ENCODE data around the gene LRSAM1.

LRSAM1 gene

DNA sequence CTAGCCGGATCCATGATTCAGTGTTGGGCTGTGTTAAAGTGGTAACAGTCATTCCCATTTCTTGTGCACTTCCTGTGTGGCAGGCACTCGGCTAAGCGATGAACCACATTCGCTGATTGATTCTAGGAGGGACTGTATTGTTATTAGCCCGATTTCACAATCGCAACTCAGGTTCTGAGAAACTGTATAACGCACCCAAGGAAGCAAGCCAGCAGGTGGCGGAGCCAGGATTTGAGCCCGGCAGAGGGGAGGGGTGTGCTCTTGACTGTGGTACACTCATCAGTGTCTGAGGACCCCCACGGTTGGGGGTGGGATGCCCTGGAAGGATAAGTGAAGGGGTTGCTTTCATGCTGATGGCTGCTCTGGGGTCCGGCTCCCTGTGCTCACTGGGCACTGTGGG, 34.7 kb downstream of the LRSAM1 start:
- H3K4me3 ChIP-seq (replicated peaks in 1 of 2; ENCODE audit: low read depth in 2 of 2, low read length in 2 of 2): no peak overlapping the region
- DNase-seq (ENCODE audit: low read depth in 2 of 2): no peak
- TF ChIP-seq CTCF (IDR thresholded peaks at IDR 0.05; ENCODE audit: low read depth, low read length): no peak

DNA sequence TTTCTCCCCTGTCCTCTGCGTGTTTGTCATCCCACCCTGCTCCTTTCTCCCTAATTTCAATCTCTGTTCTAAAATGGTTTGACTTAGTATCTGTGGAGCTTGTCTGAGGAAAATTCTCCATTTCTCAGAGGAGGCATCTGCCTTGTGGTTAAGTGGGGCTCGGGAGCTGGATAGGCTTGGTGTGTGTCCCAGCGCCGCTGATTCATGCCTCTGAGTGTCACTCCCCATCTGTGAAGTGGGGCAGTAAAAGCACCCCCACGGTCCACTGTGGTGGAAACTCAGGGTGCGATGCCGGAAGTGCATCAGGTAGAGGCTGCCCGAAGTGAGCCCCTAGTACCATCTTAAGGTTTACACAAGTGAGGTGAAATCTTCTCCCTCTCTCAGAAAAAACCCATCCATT, 37.6 kb downstream of the LRSAM1 start:
- H3K4me3 ChIP-seq (replicated peaks in 1 of 2; ENCODE audit: low read depth in 2 of 2, low read length in 2 of 2): no peak overlapping the region
- TF ChIP-seq CTCF (IDR thresholded peaks at IDR 0.05; ENCODE audit: low read depth, low read length): no peak
- no peak for DNase-seq (ENCODE audit: low read depth in 2 of 2)

GRCh38 chr9:127489471-127490115, 38.3 kb downstream of the LRSAM1 start:
- no peak overlapping the region for H3K4me3 ChIP-seq (replicated peaks in 1 of 2; ENCODE audit: low read depth in 2 of 2, low read length in 2 of 2)
- peak; percentile 5 for TF ChIP-seq CTCF (IDR thresholded peaks at IDR 0.05; ENCODE audit: low read depth, low read length)
- DNase-seq (ENCODE audit: low read depth in 2 of 2): no peak

DNA sequence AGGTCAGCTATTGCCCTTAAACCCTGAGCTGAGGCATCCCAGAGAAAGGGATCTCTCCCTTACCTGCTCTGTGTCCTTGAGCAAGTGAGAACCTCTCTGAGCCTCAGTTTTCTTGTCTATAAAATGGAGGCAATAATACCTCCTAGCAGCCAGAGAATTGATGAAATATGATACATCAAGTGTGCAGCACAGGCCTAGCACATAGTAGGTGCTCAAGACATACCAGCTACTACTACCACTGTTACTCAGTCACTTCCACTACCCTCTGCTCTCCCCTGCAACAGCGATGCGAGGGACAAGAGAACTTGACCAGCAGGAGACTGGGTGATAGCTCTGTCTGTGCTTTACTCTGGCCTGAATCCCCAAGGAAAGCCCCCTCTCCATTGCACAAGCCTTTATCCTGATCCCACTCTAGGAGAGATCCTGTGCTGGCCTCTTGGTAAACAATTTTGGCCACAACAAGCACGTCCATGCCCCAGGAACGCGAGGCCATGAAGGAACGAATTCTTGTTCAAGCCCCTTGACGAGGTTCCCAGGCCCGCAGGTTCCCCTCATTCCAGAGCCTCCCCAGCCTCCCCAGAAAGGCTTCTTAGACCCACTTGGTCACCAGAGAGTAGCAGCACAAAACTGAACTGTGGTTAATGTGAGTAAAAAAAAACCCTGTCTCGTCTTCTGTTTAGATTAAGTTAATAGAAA, 39.4 kb downstream of the LRSAM1 start:
- H3K4me3 ChIP-seq (replicated peaks in 1 of 2; ENCODE audit: low read depth in 2 of 2, low read length in 2 of 2): no peak overlapping the region
- DNase-seq (ENCODE audit: low read depth in 2 of 2): no peak
- no peak for TF ChIP-seq CTCF (IDR thresholded peaks at IDR 0.05; ENCODE audit: low read depth, low read length)

- DNase-seq (ENCODE audit: low read depth in 2 of 2): no peak
- no peak for TF ChIP-seq CTCF (IDR thresholded peaks at IDR 0.05; ENCODE audit: low read depth, low read length)
- H3K4me3 ChIP-seq (replicated peaks in 1 of 2; ENCODE audit: low read depth in 2 of 2, low read length in 2 of 2): no peak overlapping the region
Observed at GRCh38 chr9:127491516-127491915, 40.2 kb downstream of the LRSAM1 start.

GRCh38 chr9:127492616-127493015, 41.3 kb downstream of the LRSAM1 start:
- no peak overlapping the region for H3K4me3 ChIP-seq (replicated peaks in 1 of 2; ENCODE audit: low read depth in 2 of 2, low read length in 2 of 2)
- no peak for DNase-seq (ENCODE audit: low read depth in 2 of 2)
- no peak for TF ChIP-seq CTCF (IDR thresholded peaks at IDR 0.05; ENCODE audit: low read depth, low read length)

Data from cardiac fibroblast (primary cell).